HG02852 (cell line): ENCODE data around the gene DPP3.

Experiments
- ATAC-seq: cut with Tn5 transposase; IDR thresholded peaks from one replicate; pipeline ENCODE4 v1.9.1; 2021; ENCODE audit warnings: mild to moderate bottlenecking, moderate library complexity; ENCODE audit not compliant: unreplicated experiment

The DPP3 gene

DNA sequence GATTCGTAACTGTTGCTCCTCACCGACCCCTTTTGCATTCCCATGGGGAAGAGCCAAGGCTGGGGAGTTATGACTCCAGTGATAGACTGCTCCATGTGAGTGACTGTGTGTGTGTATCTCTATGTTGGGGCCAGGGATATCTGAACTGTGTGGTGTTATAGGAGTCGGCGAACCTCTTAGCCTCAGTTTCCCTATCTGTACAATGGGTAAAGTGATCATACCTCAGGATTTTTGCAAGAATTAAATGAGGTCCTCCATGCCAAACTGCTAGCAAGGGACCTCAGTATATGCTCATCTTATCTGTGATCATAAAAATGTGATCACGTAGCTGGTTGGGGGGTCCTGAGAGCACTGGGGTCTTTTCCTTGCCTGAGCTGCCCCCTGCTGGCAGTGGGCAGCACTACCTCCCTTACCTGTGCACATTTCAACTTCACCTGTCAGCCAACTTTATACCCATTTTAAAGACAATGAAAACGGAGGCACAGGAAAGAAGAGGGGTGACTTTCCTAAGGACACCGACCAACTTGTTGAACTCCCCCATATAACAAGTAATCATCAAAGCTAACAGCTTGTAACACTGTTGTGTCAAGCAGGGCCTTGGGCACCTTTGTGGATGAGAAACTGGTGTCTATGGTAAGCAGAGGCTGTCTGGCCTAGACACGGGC is 1.4 kb upstream of the DPP3 start:
- no peak for ATAC-seq

DNA sequence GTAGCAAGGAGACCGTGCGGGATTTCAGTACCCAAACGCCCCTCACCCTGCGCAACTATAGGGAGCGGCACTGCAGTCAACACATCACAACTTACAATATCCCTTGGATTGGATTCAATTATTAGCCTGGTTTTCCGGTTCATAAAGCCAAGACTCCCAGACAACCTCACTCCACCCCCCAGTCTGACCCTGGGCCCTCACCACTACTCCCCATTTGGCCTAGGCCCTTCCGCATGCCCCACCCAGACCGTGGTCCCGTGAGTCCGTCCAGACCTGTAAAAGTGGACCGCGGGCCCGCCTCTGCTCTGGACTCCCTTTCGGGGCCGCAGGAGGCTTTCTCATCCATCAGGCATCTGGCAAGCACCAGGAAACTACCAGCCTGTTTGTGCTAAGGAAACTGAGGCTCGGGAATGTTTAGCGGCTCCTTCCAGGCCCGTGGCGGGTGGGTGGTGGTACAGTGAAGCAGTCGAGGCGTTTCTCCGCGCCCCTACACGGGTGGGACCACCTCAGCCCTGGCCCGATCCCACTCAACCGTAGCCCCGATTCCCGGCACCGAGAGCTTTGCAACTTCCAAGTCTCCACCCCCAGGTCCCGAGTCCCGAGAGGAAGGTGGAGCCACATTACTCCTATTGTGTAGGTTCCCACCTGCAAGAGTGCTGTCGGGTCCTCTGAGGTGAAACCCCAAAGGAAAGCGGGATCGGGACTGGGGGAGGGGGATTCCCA is 679 bp upstream of the DPP3 start:
- ATAC-seq, result peak; percentile 15

DNA sequence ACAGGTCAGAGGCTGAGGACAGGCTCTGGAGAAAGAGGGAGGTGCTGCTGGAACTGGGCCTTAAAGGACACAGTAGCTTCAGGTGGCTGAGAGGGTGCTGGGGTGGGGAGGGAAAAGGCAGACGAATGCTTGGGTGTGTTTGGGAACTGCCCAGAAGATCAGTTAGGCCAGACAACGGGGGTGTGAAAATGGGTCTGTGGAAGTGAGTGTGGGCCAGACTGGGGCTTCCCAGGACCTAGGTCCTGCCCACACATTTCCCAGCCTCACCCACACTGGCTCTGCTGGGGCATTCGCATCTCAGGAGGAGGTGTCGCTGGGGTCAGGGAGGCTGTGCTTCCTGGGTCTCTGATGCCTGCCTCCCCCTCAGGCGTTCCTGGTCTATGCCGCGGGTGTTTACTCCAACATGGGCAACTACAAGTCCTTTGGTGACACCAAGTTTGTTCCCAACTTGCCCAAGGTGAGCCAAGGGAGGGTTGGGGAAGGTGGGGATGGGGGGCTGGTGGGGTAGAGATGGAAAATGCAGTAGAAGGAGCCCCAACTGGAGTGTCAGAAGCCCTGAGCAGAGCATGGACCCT is 4.7 kb downstream of the DPP3 start:
- no peak for ATAC-seq

DNA sequence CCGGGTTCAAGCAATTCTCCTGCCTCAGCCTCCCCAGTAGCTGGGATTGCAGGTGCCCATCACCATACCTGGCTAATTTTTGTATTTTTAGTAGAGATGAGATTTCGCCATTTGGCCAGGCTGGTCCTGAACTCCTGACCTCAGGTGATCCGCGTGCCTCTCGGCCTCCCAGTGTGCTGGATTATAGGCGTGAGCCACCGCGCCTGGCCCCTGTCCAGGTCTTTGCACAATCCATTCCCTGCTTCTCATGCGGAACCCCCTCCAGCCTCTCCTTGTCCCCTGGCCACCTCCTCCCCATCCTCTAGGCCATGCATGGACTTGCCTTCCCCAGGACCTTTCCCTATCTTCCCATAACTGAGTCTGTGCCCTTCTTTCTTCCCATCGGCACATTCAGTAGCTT is 8.7 kb downstream of the DPP3 start:
- no peak for ATAC-seq

DNA sequence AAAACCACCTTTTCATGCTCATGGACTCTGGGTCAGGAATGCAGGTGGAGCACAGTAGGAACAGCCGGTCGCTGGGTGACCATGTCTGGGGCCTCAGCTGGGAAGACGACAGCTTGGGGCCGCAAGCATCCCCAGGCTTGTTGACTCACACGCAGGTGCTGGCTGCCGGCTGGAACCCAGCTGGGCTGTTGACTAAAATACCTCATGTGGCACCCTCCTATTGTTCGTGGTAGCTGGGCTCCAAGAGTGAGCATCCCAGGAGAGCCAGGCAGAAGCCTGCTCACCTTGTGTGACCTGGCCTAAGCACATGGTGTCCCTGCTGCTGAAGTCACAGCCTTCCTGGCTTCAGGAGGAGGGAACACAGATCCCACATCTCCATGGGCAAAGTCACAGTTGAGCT is 9.4 kb downstream of the DPP3 start:
- no peak for ATAC-seq

DNA sequence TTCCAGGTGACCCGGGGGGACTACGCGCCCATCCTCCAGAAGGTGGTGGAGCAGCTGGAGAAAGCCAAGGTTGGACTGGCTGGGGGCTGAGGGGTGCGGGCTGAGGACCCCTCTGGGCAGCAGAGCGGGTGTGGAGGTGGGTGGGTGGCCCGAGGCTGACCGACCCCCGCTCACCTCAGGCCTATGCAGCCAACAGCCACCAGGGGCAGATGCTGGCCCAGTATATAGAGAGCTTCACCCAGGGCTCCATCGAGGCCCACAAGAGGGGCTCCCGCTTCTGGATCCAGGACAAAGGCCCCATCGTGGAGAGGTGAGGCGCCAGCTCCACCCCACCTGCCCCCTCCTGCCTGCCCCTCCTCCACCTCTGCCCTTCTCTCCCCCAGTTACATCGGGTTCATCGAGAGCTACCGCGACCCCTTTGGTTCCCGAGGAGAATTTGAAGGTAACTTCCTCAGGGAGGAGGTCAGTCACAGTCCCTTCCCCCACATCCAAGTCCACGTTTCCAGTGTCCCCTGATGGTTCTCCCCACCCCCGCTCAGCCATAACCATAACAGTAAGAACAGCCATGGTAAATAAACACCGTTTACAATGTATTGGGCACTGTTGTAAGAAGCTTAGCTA is 11.2 kb downstream of the DPP3 start:
- ATAC-seq, result no peak

DNA sequence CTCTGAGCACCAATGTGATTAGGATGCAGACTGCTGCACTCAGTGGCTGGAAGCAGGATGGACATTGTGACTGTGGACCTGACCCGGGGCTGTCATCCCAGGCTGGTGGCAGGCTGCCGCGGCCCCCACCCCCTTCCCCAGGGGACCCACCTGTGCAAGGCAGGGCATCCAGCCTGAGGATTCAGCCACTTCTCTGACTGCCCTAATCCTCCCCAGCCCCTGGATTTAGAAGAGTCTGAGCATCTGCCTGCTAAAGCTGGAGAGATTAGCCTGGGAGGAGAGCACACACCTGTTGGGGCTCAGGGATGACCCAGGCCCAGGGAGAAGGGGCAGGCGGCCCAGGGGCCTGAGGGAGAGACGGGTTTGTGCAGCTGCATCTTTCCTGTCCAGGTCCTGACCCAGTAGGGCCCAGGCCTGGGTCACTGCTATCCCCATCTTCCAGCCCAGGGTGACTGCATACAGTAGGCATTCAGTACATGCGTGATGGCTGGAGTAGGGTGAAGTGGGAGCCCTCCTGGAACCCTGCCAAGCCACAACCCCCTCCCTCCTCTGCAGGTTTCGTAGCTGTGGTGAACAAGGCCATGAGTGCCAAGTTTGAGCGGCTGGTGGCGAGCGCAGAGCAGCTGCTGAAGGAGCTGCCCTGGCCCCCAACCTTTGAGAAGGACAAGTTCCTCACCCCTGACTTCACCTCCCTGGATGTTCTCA is 12.1 kb downstream of the DPP3 start:
- no peak for ATAC-seq

DNA sequence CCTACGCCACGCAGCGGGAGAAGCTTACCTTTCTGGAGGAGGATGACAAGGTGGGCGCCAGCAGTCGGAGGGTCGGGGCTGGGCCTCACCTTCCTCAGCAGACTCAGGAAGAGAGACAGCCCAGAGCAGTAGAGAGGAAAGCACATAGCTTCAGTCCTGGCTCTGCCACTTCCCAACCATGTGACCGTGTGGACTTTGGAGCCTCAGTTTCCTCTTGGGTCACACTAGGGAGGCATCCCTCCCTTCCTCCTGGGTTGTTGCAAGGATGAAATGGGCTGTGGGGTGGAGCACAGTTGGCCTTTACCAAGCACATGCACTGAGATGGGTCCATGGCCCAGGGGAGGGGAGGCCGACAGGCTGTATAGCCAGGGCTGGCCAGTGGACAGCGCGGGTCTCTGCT is 12.9 kb downstream of the DPP3 start:
- ATAC-seq, result no peak

DNA sequence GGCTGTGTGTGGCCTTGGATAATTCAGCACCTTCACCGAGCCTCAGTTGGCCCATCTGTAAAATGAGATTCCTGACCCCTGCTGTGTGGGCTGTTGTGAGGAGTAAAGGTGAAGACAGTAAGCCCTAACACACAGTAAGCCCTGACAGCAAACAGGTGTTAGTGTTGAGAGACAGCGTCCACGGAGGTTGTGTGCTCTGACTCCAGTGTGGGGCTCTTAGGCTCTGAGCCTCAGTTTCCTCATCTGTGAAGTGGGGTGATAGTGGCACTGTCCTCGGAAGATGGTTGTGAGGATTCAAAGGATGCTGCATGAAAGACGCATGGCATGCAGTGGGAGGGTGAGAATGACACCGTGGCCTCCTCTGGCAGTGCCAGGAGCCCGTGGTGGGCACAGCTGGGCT is 14.2 kb downstream of the DPP3 start:
- no peak for ATAC-seq

DNA sequence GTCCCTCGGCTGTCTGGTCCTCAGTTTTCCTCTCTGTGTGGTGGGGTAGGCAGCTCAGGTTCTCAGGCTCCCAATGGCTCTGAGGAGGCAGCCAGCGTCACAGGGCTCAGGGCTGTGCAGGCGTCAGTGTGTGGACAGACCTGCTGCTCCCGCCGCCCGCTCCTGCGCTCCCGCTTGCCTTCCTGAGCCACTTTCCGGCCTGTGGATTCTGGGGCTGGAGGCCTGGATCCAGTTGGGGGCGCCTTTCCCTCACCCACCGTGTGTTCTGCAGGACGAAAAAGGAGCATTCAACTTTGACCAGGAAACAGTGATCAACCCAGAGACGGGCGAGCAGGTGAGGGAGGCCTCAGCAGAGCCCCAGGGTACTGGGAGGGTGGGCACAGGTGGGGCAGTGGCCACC is 14.7 kb downstream of the DPP3 start:
- no peak for ATAC-seq

DNA sequence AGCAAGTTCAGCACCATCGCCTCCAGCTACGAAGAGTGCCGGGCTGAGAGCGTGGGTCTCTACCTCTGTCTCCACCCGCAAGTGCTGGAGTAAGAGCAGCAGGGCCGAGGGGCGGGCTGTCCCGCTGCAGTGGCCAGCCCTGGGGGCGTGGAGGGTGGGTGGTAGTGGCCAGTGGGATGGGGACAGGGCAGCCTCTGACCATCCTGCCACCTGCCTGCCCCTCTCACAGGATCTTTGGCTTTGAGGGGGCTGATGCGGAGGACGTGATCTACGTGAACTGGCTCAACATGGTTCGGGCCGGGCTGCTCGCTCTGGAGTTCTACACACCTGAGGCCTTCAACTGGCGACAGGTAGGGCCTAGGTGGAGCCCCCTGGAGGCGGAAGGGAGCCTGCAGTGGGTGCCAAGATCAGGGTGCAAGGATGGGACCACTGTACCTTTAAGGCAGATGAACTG is 15.2 kb downstream of the DPP3 start:
- no peak for ATAC-seq

DNA sequence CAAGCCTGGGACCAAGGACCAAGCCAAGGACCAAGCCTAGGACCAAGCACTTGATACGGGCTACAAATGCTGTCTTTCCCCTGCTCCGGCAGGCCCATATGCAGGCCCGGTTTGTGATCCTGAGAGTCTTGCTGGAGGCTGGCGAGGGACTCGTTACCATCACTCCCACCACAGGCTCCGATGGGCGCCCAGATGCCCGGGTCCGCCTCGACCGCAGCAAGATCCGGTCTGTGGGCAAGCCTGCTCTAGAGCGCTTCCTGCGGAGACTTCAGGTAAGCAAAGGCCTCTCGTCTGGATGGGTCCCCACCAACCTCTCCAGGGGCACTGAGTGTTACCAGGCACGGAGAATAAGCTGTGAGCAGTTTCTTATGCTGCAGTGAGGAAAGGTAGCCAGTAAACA is 17.0 kb downstream of the DPP3 start:
- ATAC-seq, result no peak

DNA sequence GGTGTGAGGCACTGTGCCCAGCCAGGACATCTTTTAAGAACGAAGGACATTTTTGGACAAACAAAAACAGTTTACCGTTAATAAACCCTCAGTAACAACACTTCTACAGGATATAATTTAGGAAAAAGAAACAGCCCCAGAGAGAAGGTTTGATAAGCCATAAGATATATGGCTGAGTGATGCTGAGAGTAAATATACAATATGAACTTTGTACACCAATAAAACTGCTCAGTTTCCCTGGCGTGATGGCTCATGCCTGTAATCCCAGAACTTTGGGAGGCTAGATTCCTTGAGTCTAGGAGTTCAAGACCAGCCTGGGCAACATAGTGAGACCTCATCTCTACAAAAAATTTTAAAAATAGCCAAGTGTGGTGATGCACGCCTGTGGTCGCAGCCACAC is 18.3 kb downstream of the DPP3 start:
- no peak for ATAC-seq

DNA sequence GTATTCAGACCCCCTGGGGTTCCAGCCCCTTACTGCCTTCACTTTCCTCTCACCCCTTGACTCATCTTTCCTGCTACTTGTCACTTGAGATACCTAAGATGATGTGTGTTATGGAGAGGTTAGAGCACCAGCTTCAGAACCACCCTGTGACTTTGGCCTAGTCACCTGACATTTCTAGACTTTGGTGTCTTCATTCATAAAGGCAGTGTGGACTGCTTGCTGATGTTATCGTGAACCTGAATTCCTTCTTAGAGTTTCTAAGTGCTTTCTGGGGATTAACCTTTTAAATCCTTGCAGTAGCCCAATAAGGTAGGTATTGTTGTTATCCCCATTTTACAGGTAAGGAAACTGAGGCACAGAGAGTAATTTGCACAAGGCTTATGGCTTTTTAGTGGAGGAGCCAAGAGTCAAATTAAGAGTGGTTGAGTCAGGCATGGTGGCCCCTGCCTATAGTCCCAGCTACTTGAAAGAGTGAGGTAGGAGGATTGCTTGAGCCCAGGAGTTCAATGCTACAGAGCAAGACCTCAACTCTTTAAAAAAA is 25.1 kb downstream of the DPP3 start:
- no peak for ATAC-seq

DNA sequence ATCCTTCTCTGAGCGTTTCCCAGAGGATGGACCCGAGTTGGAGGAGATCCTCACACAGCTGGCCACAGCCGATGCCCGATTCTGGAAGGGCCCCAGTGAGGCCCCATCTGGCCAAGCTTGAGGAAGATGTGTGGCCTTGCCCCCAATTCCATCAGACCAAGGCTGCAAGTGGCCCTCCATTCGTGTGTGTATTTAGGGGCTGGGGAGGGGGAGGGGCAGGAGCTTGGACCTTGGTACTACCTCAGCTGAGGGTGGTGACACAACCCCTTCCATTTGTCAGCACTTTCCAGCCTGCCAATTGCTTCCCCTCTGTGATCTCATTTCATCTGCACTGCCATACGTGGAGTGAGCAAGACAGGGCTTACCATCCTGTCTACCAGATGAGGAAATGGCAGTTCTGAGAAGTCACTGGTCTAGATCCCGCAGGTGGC is 28.9 kb downstream of the DPP3 start:
- ATAC-seq, result no peak

DNA sequence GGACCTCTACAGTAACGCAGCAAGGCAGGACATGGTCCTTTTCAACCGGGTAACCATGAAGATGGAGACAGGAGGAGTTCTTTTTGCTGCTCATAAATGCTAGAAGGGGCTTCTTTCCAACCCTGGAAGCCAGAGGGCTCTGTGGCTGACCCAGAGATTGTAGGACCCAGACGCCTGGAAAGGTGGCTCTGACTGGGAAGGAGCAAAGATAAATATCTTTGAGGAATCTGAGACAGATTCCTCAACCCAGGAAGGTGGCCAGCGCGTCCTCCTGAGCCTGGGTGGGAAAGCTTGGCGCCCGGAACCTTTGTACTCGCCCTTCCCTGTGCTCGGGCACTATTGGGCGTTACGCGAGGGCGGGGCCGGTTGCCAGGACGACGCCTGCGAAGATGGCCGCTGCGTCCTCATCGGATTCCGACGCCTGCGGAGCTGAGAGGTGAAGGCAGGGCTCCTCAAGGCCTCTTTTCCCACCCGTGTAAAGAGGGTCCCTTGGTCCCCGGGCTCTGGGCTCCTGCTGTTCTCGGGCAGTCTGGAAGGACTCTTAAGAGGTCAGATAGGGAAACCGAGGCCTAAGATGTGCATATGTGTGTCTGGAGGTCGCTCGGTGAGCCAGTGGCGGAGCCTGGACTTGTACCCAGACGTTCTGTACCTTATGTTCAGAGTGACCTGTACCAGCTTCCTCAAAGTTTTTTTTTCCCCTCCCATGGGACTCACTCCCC is 30.2 kb downstream of the DPP3 start, which contains the start of gene BBS1:
Gene BBS1, plus strand, starts transcription at position 365 of the 719 bp plus-strand sequence. Its CDS starts 25 bp downstream, at position 390.
- peak; percentile 78 for ATAC-seq

DNA sequence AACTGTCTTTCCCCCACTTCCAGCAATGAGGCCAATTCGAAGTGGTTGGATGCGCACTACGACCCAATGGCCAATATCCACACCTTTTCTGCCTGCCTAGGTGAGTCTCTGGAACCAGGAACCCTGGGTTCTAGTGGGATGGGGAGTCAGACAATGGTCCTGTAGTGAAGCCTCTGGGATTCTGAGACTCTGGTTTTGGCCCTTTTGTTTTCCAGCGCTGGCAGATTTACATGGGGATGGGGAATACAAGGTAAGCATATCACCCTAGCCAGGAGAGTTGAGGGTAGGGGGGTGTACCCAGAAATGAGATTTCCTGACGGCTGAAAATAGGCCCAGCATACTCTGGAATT is 30.7 kb downstream of the DPP3 start:
- no peak for ATAC-seq

DNA sequence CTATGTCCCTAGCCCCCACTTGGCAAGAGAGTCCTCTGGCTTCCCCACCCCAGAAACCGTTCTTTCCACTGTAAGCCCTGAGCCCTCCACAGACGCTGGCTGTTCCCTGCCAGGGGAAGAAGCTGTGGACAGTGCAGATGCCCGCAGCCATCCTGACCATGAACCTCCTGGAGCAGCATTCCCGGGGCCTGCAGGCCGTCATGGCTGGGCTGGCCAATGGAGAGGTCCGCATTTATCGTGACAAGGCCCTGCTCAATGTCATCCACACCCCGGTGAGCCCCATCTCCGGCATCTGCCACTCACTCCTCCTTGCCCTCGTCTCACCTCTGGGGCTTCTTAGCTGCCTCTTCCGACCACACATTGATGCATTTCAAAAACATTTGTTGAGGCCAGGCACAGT is 43.4 kb downstream of the DPP3 start:
- ATAC-seq, result no peak

DNA sequence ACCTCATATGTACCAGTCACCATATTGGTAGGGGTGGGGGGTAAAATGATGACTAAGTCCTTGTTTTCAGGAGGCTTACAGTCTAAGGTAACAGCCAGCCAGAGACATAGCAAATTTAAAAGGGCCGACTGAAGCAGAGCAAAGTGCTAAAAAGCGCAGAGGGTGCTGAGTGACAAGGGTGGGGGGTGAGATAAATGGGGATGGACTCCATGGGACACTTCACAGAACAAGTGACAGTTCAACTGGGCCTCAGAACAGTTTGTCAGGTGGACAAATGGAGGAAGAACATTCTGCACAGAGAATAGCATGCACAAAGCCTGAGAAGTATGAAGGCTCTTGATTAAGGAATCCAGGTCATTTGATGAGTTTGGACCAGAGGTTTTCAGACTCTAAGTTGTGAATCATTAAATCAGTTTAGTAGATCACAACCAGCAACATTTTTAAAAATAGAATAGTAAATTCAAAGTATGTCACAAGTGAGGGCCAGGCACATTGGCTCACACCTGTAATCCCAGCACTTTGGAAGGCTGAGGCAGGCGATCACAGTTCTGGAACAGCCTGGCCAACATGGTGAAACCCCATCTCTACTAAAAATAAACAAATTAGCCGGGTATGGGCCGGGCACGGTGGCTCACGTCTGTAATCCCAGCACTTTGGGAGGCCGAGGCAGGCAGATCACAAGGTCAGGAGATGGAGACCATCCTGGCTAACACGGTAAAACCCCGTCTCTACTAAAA is 44.2 kb downstream of the DPP3 start:
- ATAC-seq, result no peak

DNA sequence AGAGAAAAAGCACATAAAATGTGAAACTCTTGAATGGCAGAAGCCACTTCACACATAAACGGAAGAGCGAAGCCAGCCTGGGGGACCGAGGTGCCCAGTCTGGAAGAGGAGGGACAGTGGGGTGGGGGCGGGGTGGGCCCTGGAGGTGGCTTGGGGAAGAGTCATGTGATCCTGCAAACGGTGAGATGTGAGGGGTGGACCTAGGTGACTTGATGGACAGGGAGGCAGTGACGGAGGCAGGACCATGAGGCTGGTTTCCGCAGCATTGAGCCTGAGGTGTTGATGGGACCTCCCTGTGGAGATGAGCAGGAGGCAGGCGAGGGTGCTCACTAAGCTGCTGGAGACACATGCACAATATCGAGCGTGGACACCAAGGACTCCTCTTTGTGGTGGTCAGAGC is 48.8 kb downstream of the DPP3 start:
- ATAC-seq, result no peak
